MM.1S (cell line): ENCODE data around the gene PLN.

Experiments used
- CTCF ChIP-seq: fragments of 300-600 bp; sonication (generic); IDR thresholded peaks from 2 replicates; pipeline ENCODE4 v1.5.1; 2016; ENCODE audit warnings: antibody characterized with exemption, low read length, mixed read lengths
- EZH2 ChIP-seq: fragments of 300-600 bp; sonication (generic); optimal IDR thresholded peaks from 2 replicates; pipeline ENCODE3; 2017; ENCODE audit warnings: low read depth, mild to moderate bottlenecking, antibody characterized with exemption, low read length, mixed read lengths
- EZH2phosphoT487 ChIP-seq: fragments of 300-600 bp; sonication (generic); IDR thresholded peaks from 2 replicates; pipeline ENCODE4 v1.6.1; 2018; ENCODE audit warnings: antibody characterized with exemption, low read length

DNA sequence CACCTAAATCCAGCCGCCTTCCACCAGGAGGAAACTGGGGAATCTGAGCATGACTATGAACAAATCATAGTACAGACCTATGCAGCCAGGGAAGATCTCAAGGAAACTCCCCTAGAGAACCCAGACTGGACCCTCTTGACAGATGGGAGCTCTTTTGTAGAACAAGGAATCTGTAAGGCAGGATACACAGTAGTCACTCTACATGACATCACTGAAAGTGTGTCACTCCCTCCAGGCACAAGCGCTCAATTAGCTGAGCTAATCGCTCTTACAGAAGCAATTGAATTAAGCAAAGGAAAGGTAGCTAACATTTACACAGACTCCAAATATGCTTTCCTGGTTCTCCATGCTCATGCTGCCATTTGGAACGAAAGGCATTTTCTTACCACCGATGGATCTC is 36.8 kb downstream of the PLN start:
- no peak for TF ChIP-seq CTCF
- TF ChIP-seq EZH2: no peak
- TF ChIP-seq EZH2phosphoT487: no peak
